Measurements from ENCODE around the gene EMC10.

EMC10 gene

GRCh38 chr19:50431343-50432220 lies 44.7 kb upstream of the EMC10 start:
- TF ChIP-seq CTCF (IDR thresholded peaks at IDR 0.05): no peak
- H3K4me3 Mint-ChIP-seq: peak overlapping the region; percentile 90
- H3K27ac Mint-ChIP-seq: peak overlapping the region; percentile 36
- H3K4me1 Mint-ChIP-seq: peaks cover 57% of the 10 kb centered on the region
- H3K9me3 Mint-ChIP-seq: no peaks in the 10 kb centered on the region
- peaks cover 42% of the 10 kb centered on the region for H3K27me3 Mint-ChIP-seq (ENCODE audit: low read depth, poor library complexity)
- peak; percentile 94 for DNase-seq
- no peaks in the 10 kb centered on the region for H3K36me3 Mint-ChIP-seq (ENCODE audit: low read depth)

- Mint-ChIP-seq H3K4me3 (peak within 1 kb of the TSS; percentile 90), H3K27ac (peak within 1 kb of the TSS; percentile 36), H3K9me3 (no peaks in the 10 kb centered on the region), H3K27me3 (ENCODE audit: low read depth, poor library complexity) (peaks cover 46% of the 10 kb centered on the region), H3K36me3 (ENCODE audit: low read depth) (no peaks in the 10 kb centered on the region), H3K4me1 (peaks cover 57% of the 10 kb centered on the region)
- no peak for TF ChIP-seq CTCF (IDR thresholded peaks at IDR 0.05)
- DNase-seq: peak; percentile 61
Measured at GRCh38 chr19:50432221-50433028, 43.9 kb upstream of the EMC10 start, which contains the start of gene MYBPC2. Gene MYBPC2 (plus strand): TSS chr19:50432892. CDS start chr19:50432954, 62 bp downstream.

- Mint-ChIP-seq H3K4me3 (peak overlapping the region; percentile 82), H3K9me3 (no peaks in the 10 kb centered on the region), H3K36me3 (ENCODE audit: low read depth) (no peaks in the 10 kb centered on the region), H3K4me1 (peaks cover 57% of the 10 kb centered on the region), H3K27ac (no peak overlapping the region), H3K27me3 (ENCODE audit: low read depth, poor library complexity) (peaks cover 52% of the 10 kb centered on the region)
- TF ChIP-seq CTCF (IDR thresholded peaks at IDR 0.05): no peak
- no peak for DNase-seq
Measured at GRCh38 chr19:50433201-50434180, 42.8 kb upstream of the EMC10 start.

GRCh38 chr19:50434525-50434924 lies 41.8 kb upstream of the EMC10 start:
- Mint-ChIP-seq H3K9me3 (no peaks in the 10 kb centered on the region), H3K36me3 (ENCODE audit: low read depth) (no peaks in the 10 kb centered on the region), H3K27me3 (ENCODE audit: low read depth, poor library complexity) (peaks cover 51% of the 10 kb centered on the region), H3K4me1 (peaks cover 50% of the 10 kb centered on the region), H3K27ac (peak overlapping the region; percentile 51), H3K4me3 (peak overlapping the region; percentile 42)
- peak; percentile 59 for DNase-seq
- no peak for TF ChIP-seq CTCF (IDR thresholded peaks at IDR 0.05)

GRCh38 chr19:50435221-50435620 lies 41.1 kb upstream of the EMC10 start:
- TF ChIP-seq CTCF (IDR thresholded peaks at IDR 0.05): no peak
- Mint-ChIP-seq H3K4me1 (peaks cover 47% of the 10 kb centered on the region), H3K9me3 (no peaks in the 10 kb centered on the region), H3K27ac (no peak overlapping the region), H3K27me3 (ENCODE audit: low read depth, poor library complexity) (peaks cover 49% of the 10 kb centered on the region), H3K4me3 (no peak overlapping the region), H3K36me3 (ENCODE audit: low read depth) (no peaks in the 10 kb centered on the region)
- no peak for DNase-seq

All from nephron progenitor cell (in vitro differentiated cells).